Spleen (tissue), 11 donors: ENCODE measurements around the gene POLD2. TPM values are rescaled to one million over a fixed set of nuclear protein-coding genes. Genes with fewer than 3 reads are reported as not detected.

Experiments used
- DNase-seq: peaks from one replicate; pipeline ENCODE4 v3.0.0-alpha.2; 2020
- H3K27ac ChIP-seq, 8 donors: fragments of 200-600 bp; sonication (generic) in 7 of 8; 1 replicate in 4 of 8; 2 replicates in 4 of 8; pipeline versions ENCODE4 v1.5.0 to v1.8.0; 2016 to 2021; ENCODE audit warnings: inconsistent platforms in 4 of 8, mild to moderate bottlenecking in 4 of 8, moderate library complexity in 1 of 8
- H3K27me3 ChIP-seq, 7 donors: fragments of 200-600 bp; sonication (generic) in 6 of 7; replicated peaks in 1 of 7; 1 replicate in 4 of 7; 2 replicates in 3 of 7; pipeline versions ENCODE4 v1.5.0 to v1.8.0; 2016 to 2021; ENCODE audit warnings: inconsistent platforms in 3 of 7, mild to moderate bottlenecking in 1 of 7
- H3K36me3 ChIP-seq, 6 donors: fragments of 200-600 bp; sonication (generic) in 5 of 6; 1 replicate in 4 of 6; 2 replicates in 2 of 6; pipeline versions ENCODE4 v1.5.0 to v1.8.0; 2016 to 2021; ENCODE audit warnings: inconsistent platforms in 2 of 6
- H3K4me1 ChIP-seq, 6 donors: fragments of 200-600 bp; sonication (generic) in 5 of 6; 1 replicate in 3 of 6; 2 replicates in 3 of 6; pipeline versions ENCODE4 v1.5.0 to v1.8.0; 2016 to 2021; ENCODE audit warnings: inconsistent platforms in 3 of 6
- H3K4me3 ChIP-seq, 8 donors: fragments of 200-600 bp; sonication (generic) in 7 of 8; 1 replicate in 4 of 8; 2 replicates in 4 of 8; pipeline versions ENCODE4 v1.5.0 to v1.8.0; 2016 to 2021; ENCODE audit warnings: inconsistent platforms in 4 of 8, mild to moderate bottlenecking in 4 of 8, moderate library complexity in 2 of 8
- H3K9me3 ChIP-seq, 8 donors: fragments of 200-600 bp; sonication (generic) in 7 of 8; 1 replicate in 4 of 8; 2 replicates in 4 of 8; pipeline versions ENCODE4 v1.5.0 to v1.8.0; 2016 to 2021; ENCODE audit warnings: inconsistent platforms in 4 of 8
- POLR2A ChIP-seq, 3 donors: fragments of 450-650 bp; IDR thresholded peaks; one replicate each; pipeline ENCODE4 v1.5.1; 2017; ENCODE audit warnings: antibody characterized with exemption in 3 of 3, mild to moderate bottlenecking in 1 of 3
- POLR2AphosphoS5 ChIP-seq, 3 donors: sonication (generic); formaldehyde crosslinking; IDR thresholded peaks; one replicate each; pipeline ENCODE4 v1.5.1; 2017; ENCODE audit warnings: antibody characterized with exemption in 3 of 3
- WGBS, 5 donors: extraction: QIAGEN DNeasy Blood & Tissue Kit in 3 of 5; methylation state at CpG; one replicate each; pipeline versions ENCODE4 v1.1.5 to v1.1.7; 2013 to 2018; 5-methylcytosine and 5-hydroxymethylcytosine counted together
- intact Hi-C: fragments of 100-400 bp; cut with DNase I; formaldehyde crosslinking; loops from one replicate; pipeline ENCODE4 v1.15.0; 2023; ENCODE audit warnings: low total_unique reads
- polyA plus RNA-seq, 3 donors: library from polyadenylated mRNA; stranded (reverse); fragments of 200-250 nt; gene quantifications; one replicate each; pipeline ENCODE4 v1.2.1, GENCODE V29; 2013
- total RNA-seq, 7 donors: library from RNA; depleted of rRNA in 3 of 7; stranded (reverse); fragments of >200 nt in 3 of 7; fragmentation: NEBNext Ultra II Directional in 4 of 7; extraction: Animal tissue kit (Norgen Biotek cat#: 25700) in 4 of 7; gene quantifications; one replicate each; pipeline versions ENCODE4 v1.1.0 to v1.2.1, GENCODE V29; 2016 to 2021
- TF ChIP-seq, protein P1 (sequence below), 11 experiments: fragments of 200-600 bp in 7 of 11; fragments of 450-650 bp in 4 of 11; sonication (generic) in 4 of 11; IDR thresholded peaks in 8 of 11; conservative IDR thresholded peaks in 3 of 11; 1 replicate in 7 of 11; 2 replicates in 4 of 11; pipeline versions ENCODE4 v1.4.0 to v1.8.0; 2016 to 2021; ENCODE audit warnings: antibody characterized with exemption in 11 of 11, inconsistent platforms in 4 of 11, mild to moderate bottlenecking in 1 of 11
- donor health status: healthy with polysubstance abuse.
- donor health status: DM: no; HTN: no; CAD: no; lungs with moderate emphysema.
- donor health status: DM: no; HTN: no; CAD: no.
- donor health status: Bipolar disorder and iron deficiency.
- donor health status: healthy.
- donor health status: DM: no; HTN: no; CAD: no.
- donor health status: DM: yes; HTN: yes; CAD: no.

Gene POLD2
- total and polyA plus RNA-seq, 10 donors = 31.9 to 79.1 (median 49.3) TPM

DNA sequence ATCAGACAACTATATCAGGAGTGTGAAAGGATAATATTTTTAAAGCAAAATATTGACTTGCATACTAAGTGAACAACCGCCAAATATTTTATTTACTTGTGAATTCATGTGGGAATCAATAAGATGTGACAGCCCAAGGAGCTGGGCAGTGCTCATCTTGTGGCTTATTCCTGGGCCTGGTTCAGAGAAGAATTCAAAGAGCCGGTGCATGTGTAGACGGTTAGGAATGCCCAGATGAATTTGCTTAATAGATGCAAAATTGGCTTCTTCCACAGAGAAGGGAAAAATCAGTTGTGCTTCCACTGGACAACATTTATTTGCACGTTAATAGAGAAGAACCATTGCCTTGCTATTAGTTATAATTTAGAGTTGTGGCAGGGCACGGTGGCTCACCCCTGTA is 13.4 kb upstream of the POLD2 start:
- TF ChIP-seq, protein P1, sequence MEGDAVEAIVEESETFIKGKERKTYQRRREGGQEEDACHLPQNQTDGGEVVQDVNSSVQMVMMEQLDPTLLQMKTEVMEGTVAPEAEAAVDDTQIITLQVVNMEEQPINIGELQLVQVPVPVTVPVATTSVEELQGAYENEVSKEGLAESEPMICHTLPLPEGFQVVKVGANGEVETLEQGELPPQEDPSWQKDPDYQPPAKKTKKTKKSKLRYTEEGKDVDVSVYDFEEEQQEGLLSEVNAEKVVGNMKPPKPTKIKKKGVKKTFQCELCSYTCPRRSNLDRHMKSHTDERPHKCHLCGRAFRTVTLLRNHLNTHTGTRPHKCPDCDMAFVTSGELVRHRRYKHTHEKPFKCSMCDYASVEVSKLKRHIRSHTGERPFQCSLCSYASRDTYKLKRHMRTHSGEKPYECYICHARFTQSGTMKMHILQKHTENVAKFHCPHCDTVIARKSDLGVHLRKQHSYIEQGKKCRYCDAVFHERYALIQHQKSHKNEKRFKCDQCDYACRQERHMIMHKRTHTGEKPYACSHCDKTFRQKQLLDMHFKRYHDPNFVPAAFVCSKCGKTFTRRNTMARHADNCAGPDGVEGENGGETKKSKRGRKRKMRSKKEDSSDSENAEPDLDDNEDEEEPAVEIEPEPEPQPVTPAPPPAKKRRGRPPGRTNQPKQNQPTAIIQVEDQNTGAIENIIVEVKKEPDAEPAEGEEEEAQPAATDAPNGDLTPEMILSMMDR (IDR thresholded peaks at IDR 0.05 in 8 of 11, conservative IDR thresholded peaks at IDR 0.05 in 3 of 11) = no peak
- TF ChIP-seq POLR2A (IDR thresholded peaks at IDR 0.05) (no peak), POLR2AphosphoS5 (IDR thresholded peaks at IDR 0.05) (no peak)
- H3K27ac ChIP-seq = no peak overlapping the region
- no peak overlapping the region for H3K4me3 ChIP-seq
- DNase-seq = no peak
- H3K27me3 ChIP-seq = no peaks in the 10 kb centered on the region
- no peaks in the 10 kb centered on the region for H3K9me3 ChIP-seq
- no peaks in the 10 kb centered on the region for H3K36me3 ChIP-seq
- 87 to 96% (median 92%) methylated on average over 5 of the region's 5 CpGs for WGBS, 5 donors
- intact Hi-C loops = no loop called here
- H3K4me1 ChIP-seq = peaks cover 0 to 8% (median 0%) of the 10 kb centered on the region in 6 donors

DNA sequence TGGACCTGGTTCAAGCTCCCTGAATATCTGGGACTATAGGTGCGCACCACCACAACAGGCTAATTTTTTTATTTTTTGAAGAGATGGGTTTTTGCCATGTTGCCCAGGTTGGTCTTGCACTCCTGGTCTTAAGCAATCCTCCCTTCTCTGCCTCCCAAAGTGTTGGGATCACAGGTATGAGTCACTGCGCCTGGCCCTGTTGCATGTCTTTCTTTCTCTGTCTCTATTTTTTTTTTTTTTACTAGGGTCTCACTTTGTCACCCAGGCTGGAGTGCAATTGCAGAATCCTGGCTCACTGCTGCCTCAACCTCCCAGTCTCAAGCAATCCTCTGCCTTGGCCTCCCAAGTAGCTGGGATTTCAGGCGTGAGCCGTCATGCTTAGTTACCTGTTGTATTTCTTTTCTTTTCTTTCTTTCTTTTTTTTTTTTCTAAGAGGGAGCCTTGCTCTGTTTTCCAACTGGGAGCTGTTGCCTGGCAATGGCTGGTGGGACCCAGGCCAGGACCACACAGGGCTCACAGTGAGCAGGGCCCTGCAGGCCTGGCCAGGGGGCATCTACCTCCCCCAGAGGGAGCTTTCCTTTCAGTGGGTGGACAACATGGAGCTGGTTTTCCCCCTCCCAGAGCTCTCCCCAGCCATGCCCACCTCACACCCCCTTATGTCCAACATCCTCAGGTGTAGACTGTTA is 11.7 kb upstream of the POLD2 start:
- H3K4me1 ChIP-seq = peaks cover 0 to 16% (median 0%) of the 10 kb centered on the region in 6 donors
- 97 to 99% (median 97%) methylated on average over 4 of the region's 4 CpGs for WGBS, 5 donors
- H3K27me3 ChIP-seq = no peaks in the 10 kb centered on the region
- intact Hi-C loops = no loop called here
- H3K9me3 ChIP-seq = no peaks in the 10 kb centered on the region
- DNase-seq = no peak
- no peak overlapping the region for H3K4me3 ChIP-seq
- no peaks in the 10 kb centered on the region for H3K36me3 ChIP-seq
- no peak overlapping the region for H3K27ac ChIP-seq
- TF ChIP-seq, protein P1 (IDR thresholded peaks at IDR 0.05 in 8 of 11, conservative IDR thresholded peaks at IDR 0.05 in 3 of 11) = no peak
- TF ChIP-seq POLR2A (IDR thresholded peaks at IDR 0.05) (no peak), POLR2AphosphoS5 (IDR thresholded peaks at IDR 0.05) (no peak)

DNA sequence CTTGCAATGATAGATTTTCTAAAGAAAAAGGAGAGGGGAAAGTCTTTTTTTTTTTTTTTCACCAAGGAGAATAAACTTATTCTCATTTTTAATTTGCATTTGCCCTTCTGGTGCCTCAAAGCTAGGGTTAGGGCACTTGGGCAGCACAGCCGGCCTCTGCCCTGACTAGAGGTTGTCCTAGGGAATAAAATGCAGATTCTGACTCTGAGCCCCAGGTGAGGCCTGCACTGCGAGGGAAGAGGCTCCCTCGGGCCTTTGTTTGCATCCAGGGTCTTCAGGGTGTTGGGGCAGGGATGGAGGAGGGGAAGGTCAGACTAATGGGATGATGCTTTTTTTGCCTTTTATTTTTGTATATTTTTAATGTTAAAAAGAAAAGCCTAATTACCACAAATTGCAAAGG is 9.9 kb upstream of the POLD2 start:
- intact Hi-C loops = no loop called here
- Histone ChIP-seq H3K9me3 (no peaks in the 10 kb centered on the region), H3K27ac (no peak overlapping the region), H3K27me3 (no peaks in the 10 kb centered on the region), H3K36me3 (no peaks in the 10 kb centered on the region), H3K4me1 (peaks cover 0 to 25% (median 0%) of the 10 kb centered on the region in 6 donors), H3K4me3 (no peak overlapping the region)
- no peak for DNase-seq
- TF ChIP-seq, protein P1 (IDR thresholded peaks at IDR 0.05 in 8 of 11, conservative IDR thresholded peaks at IDR 0.05 in 3 of 11) = no peak
- TF ChIP-seq POLR2AphosphoS5 (IDR thresholded peaks at IDR 0.05) (no peak), POLR2A (IDR thresholded peaks at IDR 0.05) (no peak)
- 63 to 91% (median 90%) methylated on average over 3 of the region's 3 CpGs for WGBS, 5 donors

DNA sequence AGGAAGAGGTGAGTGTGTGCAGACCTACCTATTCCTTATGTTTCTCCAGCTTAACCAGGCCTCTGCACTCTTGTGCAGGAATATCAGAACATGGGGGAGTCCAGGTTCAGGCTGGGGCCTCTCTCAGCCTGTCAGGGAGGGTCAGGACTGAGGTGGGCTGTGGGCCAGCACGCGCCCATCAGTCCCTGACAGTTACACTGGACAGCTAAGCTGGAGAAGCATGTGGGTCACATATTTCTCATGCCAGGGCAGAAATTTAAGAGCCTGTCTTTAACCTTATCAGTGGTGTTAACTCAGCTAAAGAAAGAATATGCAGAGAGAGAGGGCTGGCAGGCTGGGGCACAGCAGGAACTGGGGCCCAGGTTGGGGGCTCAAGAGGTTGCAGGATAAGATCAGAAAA is 8.7 kb upstream of the POLD2 start:
- Histone ChIP-seq H3K4me1 (peaks cover 0 to 25% (median 0%) of the 10 kb centered on the region in 6 donors), H3K36me3 (no peaks in the 10 kb centered on the region), H3K4me3 (no peak overlapping the region), H3K9me3 (peaks cover 0 to 9% (median 7%) of the 10 kb centered on the region in 8 donors), H3K27ac (no peak overlapping the region), H3K27me3 (no peaks in the 10 kb centered on the region)
- intact Hi-C loops = no loop called here
- TF ChIP-seq POLR2AphosphoS5 (IDR thresholded peaks at IDR 0.05) (peak in 2 of 3 donors; percentile 9 to 14), POLR2A (IDR thresholded peaks at IDR 0.05) (no peak)
- TF ChIP-seq, protein P1 (IDR thresholded peaks at IDR 0.05 in 8 of 11, conservative IDR thresholded peaks at IDR 0.05 in 3 of 11) = no peak
- no peak for DNase-seq
- WGBS, 5 donors = 72 to 89% (median 85%) methylated on average over 2 of the region's 2 CpGs
